ENCODE data around the gene STKLD1.

DNA sequence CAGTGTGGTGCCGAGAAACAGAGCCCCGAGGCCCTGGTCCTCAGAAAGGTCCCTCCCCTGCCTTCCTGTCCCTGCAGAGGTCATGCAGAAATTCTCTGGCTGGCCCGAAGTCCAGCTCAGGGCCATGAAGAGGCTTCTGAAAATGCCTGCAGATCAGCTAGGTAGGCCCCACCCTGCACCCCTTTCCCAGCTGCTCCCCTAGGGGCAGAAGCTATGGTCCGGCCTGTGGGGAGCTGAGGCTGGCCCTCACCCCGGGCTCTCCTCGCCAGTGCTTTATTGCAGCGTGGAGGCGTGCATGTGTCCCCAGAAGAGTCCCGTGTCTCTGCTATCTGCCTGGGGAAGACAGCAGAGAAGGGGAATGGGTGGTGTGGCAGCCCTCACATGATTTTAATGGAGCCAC, 21.7 kb downstream of the STKLD1 start:
- TF ChIP-seq, protein P1, sequence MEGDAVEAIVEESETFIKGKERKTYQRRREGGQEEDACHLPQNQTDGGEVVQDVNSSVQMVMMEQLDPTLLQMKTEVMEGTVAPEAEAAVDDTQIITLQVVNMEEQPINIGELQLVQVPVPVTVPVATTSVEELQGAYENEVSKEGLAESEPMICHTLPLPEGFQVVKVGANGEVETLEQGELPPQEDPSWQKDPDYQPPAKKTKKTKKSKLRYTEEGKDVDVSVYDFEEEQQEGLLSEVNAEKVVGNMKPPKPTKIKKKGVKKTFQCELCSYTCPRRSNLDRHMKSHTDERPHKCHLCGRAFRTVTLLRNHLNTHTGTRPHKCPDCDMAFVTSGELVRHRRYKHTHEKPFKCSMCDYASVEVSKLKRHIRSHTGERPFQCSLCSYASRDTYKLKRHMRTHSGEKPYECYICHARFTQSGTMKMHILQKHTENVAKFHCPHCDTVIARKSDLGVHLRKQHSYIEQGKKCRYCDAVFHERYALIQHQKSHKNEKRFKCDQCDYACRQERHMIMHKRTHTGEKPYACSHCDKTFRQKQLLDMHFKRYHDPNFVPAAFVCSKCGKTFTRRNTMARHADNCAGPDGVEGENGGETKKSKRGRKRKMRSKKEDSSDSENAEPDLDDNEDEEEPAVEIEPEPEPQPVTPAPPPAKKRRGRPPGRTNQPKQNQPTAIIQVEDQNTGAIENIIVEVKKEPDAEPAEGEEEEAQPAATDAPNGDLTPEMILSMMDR (IDR thresholded peaks at IDR 0.05), result no peak
- TF ChIP-seq EZH2 (IDR thresholded peaks at IDR 0.05; ENCODE audit: borderline replicate concordance, insufficient read depth, low read depth, low read length, poor library complexity, severe bottlenecking), result no peak
